ENCODE measurements around the gene EFCAB13. TPM values are rescaled to one million over a fixed set of nuclear protein-coding genes. Genes with fewer than 3 reads are reported as not detected.

EFCAB13 gene
- total and polyA plus RNA-seq, 2 of the 4 experiments (the other 2 are of a cell fraction): 0.77 to 1.4 TPM

DNA sequence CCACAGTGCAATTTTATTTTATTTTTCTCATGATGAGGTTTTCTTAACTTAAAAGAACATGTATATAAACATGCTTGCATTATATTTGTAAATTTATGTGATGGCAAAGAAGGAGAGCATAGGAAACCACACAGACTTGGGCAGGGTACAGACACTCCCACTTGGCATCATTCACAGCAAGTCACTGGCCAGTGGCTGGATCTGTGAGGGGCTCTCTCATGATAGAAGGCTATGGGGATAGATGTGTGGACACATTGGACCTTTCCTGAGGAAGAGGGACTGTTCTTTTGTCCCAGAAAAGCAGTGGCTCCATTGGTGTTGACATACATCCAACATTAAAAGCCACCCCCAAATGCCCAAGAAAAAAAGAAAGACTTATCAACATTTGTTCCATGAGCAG, 12.3 kb upstream of the EFCAB13 start:
- no peak for DNase-seq
- H4K20me1 ChIP-seq (ENCODE audit: insufficient read depth, low read length): no peaks in the 10 kb centered on the region
- no peak overlapping the region for H2AK9ac ChIP-seq (replicated peaks; ENCODE audit: low read depth, low read length, poor library complexity)
- H3K79me1 ChIP-seq (ENCODE audit: low read depth in 1 of 2, low read length in 2 of 2): 0 out of 4 replicates have a peak, but pooled peaks cover 0 to 2% of the 10 kb centered on the region in 2 experiments
- no peak overlapping the region for H3K56ac ChIP-seq (ENCODE audit: extremely low read depth, insufficient read depth, low read length)
- no peak for ATAC-seq (ENCODE audit: low read depth)
- in situ Hi-C loops (cut with MboI; ENCODE audit: low sequenced_read_pairs): loop anchor here (5.0 kb wide), 1 partner anchor 79 kb away; no protein-coding TSS in a partner anchor
- no peaks in the 10 kb centered on the region for H3K27me3 ChIP-seq (ENCODE audit: control insufficient read depth, insufficient read depth, low read length)
- no peaks in the 10 kb centered on the region for H3K9me3 ChIP-seq (ENCODE audit: control insufficient read depth, insufficient read depth, low read length)
- H3K18ac ChIP-seq (ENCODE audit: low read depth, low read length): no peak overlapping the region
- no peak overlapping the region for H3K9ac ChIP-seq (ENCODE audit: low read depth, low read length)
- H2BK20ac ChIP-seq (ENCODE audit: low read depth, low read length): no peak overlapping the region
- H3K4ac ChIP-seq (ENCODE audit: low read depth, low read length): no peak overlapping the region
- H3K36me3 ChIP-seq (ENCODE audit: control insufficient read depth, insufficient read depth, low read length): peaks cover 23% of the 10 kb centered on the region
- H2AK5ac ChIP-seq (ENCODE audit: low read depth, low read length): no peak overlapping the region
- no peak overlapping the region for H2BK120ac ChIP-seq (ENCODE audit: low read depth, low read length)
- no peak overlapping the region for H3K4me2 ChIP-seq (ENCODE audit: low read depth, low read length)
- H2BK5ac ChIP-seq (ENCODE audit: low read depth, low read length, poor library complexity, severe bottlenecking): no peak overlapping the region
- H3K9me1 ChIP-seq (ENCODE audit: insufficient read depth, low read length): peaks cover 6% of the 10 kb centered on the region; the same call in 1 of the 2 replicates
- H4K8ac ChIP-seq (ENCODE audit: low read depth in 2 of 2, low read length in 2 of 2): no peak overlapping the region
- H4K5ac ChIP-seq (ENCODE audit: low read depth, low read length): no peak overlapping the region
- POLR2A ChIA-PET (ENCODE audit: unreplicated experiment): no interaction called here
- BruUV-seq (replicated peaks): no TSS peak
- intact Hi-C loops (cut with micrococcal nuclease): no loop called here
- no peak overlapping the region; the same call in 2 of the 3 replicates for H2BK15ac ChIP-seq (ENCODE audit: low read depth, low read length)
- H3K27ac ChIP-seq (ENCODE audit: insufficient read depth, low read length): no peak overlapping the region
- H3K4me1 ChIP-seq (ENCODE audit: control insufficient read depth, insufficient read depth, low read length): peaks cover 6% of the 10 kb centered on the region
- no peak overlapping the region; the same call in 1 of the 2 replicates for H4K91ac ChIP-seq (ENCODE audit: insufficient read depth, low read depth, low read length)
- no peak overlapping the region for H3K4me3 ChIP-seq (ENCODE audit: insufficient read depth, low read depth, low read length)
- CTCF ChIA-PET: no interaction called here
- dilution Hi-C loops (cut with HindIII; ENCODE audit: low sequenced_read_pairs, unreplicated experiment): no loop called here
- H3K14ac ChIP-seq (replicated peaks; ENCODE audit: low read depth, low read length): no peak overlapping the region
- no peak for TF ChIP-seq CEBPB (IDR thresholded peaks at IDR 0.05; ENCODE audit: low read depth, low read length)
- no peak for TF ChIP-seq MAFK (IDR thresholded peaks at IDR 0.05; ENCODE audit: low read depth, low read length)
- TF ChIP-seq, protein P1, sequence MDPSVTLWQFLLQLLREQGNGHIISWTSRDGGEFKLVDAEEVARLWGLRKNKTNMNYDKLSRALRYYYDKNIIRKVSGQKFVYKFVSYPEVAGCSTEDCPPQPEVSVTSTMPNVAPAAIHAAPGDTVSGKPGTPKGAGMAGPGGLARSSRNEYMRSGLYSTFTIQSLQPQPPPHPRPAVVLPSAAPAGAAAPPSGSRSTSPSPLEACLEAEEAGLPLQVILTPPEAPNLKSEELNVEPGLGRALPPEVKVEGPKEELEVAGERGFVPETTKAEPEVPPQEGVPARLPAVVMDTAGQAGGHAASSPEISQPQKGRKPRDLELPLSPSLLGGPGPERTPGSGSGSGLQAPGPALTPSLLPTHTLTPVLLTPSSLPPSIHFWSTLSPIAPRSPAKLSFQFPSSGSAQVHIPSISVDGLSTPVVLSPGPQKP (IDR thresholded peaks at IDR 0.05; ENCODE audit: borderline replicate concordance, low read depth, low read length): no peak
- TF ChIP-seq FOS (IDR thresholded peaks at IDR 0.05; ENCODE audit: low read depth, low read length): no peak
- TF ChIP-seq POLR2A (IDR thresholded peaks at IDR 0.05; ENCODE audit: low read depth, low read length): no peak
- TF ChIP-seq RCOR1 (IDR thresholded peaks at IDR 0.05; ENCODE audit: insufficient replicate concordance, low read length): no peak
- no peak for TF ChIP-seq RFX5 (IDR thresholded peaks at IDR 0.05; ENCODE audit: low read depth, low read length)
- no peak overlapping the region for H2AFZ ChIP-seq (replicated peaks; ENCODE audit: low read length, poor library complexity)
- no peak overlapping the region for H3K23ac ChIP-seq (ENCODE audit: low read depth, low read length)

All from IMR-90 (cell line).